ENCODE data around the gene OSBPL1A.
A peak's percentile ranks its signal among the peaks of the same experiment; 100 is the strongest.

OSBPL1A gene

DNA sequence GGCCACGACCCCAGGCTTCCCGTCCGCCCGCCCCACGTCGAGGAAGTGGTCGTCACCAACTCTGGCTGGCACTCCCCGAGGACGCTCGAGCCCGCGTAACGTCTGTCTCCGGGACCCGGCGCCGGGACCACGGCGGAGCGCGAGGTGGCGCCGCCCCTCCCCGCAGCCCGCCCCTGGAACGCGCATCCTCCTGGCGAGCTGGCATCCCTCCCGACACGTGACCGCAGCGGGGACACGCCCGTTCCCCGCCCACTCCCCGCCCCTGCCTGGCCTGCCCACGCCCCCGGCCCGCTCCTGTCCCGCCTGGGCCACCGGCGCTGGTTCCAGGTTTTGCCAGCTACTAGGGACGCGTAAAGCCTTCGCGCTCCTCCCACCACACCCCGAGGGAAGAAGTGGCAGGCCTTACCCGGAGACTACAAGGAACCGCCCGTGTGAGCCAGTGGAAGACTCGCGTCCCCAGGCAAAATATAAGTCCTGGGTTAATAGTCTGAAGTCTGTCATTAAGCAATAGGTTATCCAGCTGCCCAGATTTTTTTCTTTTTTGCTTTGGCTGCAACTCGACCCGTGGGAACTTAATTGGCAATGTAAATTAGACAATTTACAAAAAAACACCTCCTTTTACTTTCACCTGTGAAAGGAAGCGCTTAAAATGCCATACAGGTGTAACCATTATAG is at the start of gene OSBPL1A:
Gene OSBPL1A (minus strand): TSS at position 131 of the 675 bp plus-strand sequence. CDS start 20,291 bp downstream, outside the sequence.
- DNase-seq (ENCODE audit: low read depth), result peak; percentile 62

GRCh38 chr18:24446953-24447538 is 49.4 kb upstream of the OSBPL1A start:
- DNase-seq (ENCODE audit: low read depth), result no peak

- DNase-seq (ENCODE audit: low read depth), result no peak
Observed at GRCh38 chr18:24446453-24446852, 48.8 kb upstream of the OSBPL1A start.

DNA sequence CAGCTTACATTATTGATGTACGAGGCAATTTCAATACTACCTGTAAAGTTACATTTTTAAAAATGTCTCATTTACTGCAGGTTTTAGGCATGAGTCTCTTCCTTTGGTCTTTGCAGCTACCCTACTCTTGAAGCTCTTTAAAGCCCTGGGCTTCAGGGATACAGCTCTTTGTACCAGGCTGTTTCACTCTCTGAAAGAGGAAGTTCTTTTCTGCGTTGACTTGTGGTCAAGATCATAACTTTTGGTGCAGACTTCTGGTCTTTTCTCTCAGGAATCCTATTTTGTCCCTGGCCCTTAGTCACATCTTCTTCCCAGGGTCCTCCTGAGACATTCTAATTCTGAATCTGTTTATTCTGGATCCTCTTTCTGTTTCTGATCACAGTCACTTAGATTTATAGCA is 46.2 kb upstream of the OSBPL1A start:
- no peak for DNase-seq (ENCODE audit: low read depth)

GRCh38 chr18:24436939-24437338 is 39.3 kb upstream of the OSBPL1A start:
- no peak for DNase-seq (ENCODE audit: low read depth)

DNA sequence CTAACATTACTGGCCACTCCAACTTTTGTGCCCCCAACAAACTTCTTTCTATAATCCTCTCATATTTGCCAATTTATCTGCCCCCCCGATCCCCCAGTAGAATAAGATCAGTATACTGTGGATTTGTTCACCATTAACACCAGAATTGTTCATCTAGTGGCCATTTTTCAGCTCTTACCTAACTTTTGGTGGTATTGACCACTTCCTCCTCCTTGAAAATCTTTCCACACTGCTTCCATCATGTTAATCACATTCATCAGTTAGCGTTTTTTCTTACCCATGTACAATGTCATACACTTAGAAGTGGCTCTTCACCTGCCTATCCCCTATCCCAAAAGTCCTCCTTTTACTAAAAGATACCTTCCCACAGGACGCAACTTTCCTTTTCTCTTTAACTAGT is 35.0 kb upstream of the OSBPL1A start:
- DNase-seq (ENCODE audit: low read depth), result no peak

DNA sequence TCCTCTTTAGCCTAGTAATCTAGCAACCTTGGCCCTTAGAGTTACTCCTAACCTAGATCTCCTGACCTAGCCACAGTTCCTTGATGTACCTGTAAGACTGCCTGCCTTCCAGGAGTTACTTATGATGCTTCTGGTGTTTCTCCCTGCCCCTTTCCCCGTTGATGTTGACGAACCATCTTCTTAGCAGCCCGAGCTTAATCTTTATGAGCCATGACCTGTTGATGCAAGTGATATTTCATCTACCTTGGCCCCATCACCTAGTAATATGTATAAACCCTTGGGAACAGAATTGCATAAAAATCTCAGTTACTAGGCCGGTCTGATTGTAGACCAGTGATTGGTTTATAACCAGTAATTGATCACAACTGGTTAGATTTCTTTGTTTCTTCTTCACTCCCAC is 31.6 kb upstream of the OSBPL1A start:
- no peak for DNase-seq (ENCODE audit: low read depth)

GRCh38 chr18:24428709-24429108 is 31.1 kb upstream of the OSBPL1A start:
- no peak for DNase-seq (ENCODE audit: low read depth)

DNA sequence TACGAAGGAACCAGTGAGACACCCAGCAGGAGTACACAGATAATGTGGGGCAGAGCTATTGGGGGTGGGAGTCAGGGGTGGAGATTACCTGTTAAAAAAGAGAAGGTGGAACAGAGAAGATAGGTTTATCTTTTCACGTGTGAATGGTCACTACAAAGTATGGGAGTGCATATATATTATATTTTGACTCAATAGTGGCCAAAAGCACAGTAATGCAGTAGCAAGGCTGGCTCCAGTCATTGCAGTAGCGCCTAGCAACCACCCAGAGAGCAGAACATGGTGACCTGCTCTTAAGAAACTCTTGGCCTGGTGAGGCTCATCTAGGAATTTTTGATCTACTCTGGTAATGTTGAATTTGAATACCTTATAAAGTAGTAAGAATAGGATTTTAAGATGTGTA is 29.9 kb upstream of the OSBPL1A start:
- no peak for DNase-seq (ENCODE audit: low read depth)

DNA sequence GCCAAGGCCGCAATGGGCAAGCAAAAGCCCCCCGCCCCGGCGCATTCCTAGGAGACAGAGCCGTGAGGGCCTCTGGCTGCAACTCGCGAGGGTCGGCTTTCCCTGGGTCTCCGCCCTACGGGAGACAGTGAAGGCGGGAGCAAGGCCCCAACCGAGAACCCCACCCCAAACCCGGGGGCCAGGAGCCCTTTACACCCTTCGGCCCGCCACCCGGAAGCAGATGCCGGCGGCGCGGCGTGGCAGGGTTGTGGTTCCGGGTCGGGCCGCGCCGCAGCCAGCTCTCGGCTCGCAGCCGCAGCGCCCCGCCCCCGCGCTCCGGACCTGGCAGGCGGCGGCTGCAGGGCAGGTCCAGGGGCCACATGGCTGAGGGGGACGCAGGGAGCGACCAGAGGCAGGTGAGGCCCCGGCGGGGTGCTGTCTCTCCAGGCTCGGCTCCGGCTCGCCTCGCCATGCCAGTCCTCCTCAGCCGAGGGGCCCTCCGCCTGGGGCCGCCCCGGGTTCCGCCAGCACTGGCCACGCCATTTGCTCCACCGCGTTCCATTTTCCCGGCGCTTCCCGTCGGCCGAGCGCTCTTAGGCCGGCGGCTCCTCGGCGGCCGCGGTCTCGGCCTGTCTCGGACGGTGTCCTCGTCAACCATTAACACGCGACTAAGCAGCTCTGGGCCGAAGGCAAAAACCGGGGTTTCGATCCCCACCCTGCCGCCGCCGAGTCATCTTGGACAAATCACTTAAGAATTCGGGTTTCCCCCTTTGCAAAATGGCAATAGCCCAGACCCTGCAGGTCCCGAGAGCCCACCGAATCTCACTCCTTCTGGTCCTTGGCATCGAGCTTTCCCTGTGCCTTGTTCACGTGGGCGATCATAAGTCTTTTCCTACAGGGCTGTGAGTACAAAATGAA is 29.0 kb upstream of the OSBPL1A start, which contains the start of gene IMPACT:
Gene IMPACT (plus strand): TSS at position 273 of the 897 bp plus-strand sequence. CDS start 87 bp downstream, at position 360.
- DNase-seq (ENCODE audit: low read depth), result peak; percentile 51

DNA sequence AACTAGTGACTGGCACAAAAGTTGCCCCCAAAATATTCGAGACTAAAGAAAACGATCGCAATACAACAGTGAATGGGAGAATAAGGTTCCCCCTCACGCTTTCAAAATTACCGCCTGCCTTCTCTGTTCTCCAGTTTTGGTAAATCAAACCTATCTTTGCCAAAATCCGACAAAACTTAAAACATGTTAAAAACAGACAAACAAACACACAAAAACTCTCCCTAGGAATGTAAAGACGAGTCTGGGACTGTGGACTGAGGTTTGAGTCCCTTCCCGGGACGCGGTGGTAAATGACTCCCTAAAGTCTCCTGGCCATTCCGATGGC is 28.4 kb upstream of the OSBPL1A start:
- DNase-seq (ENCODE audit: low read depth), result no peak

DNA sequence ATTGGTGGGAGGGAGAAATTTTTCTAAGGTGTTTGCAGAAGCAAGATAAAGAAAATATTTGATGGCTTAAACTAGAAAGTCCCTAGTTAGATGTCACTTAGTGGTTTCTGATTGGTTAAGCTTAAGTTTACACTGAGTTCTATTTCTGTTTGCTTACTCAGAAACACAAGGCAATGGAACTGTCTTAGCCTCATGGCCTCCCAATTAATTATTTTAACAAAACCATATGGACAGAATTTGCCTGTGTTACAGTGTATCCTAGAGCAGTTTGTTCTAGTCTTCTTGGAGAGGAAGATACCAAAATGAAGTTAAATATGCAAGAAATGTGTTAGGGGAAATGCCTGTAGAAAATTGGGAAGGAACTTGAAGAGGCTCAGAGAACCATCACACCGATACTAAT is 24.2 kb upstream of the OSBPL1A start:
- no peak for DNase-seq (ENCODE audit: low read depth)

- no peak for DNase-seq (ENCODE audit: low read depth)
Observed at GRCh38 chr18:24420551-24420950, 22.9 kb upstream of the OSBPL1A start.

GRCh38 chr18:24417480-24417879 is 19.9 kb upstream of the OSBPL1A start:
- no peak for DNase-seq (ENCODE audit: low read depth)

GRCh38 chr18:24414349-24415003 is 16.9 kb upstream of the OSBPL1A start:
- DNase-seq (ENCODE audit: low read depth), result no peak

GRCh38 chr18:24413148-24413547 is 15.5 kb upstream of the OSBPL1A start:
- no peak for DNase-seq (ENCODE audit: low read depth)

- DNase-seq (ENCODE audit: low read depth), result no peak
Observed at GRCh38 chr18:24408496-24408895, 10.9 kb upstream of the OSBPL1A start.

DNA sequence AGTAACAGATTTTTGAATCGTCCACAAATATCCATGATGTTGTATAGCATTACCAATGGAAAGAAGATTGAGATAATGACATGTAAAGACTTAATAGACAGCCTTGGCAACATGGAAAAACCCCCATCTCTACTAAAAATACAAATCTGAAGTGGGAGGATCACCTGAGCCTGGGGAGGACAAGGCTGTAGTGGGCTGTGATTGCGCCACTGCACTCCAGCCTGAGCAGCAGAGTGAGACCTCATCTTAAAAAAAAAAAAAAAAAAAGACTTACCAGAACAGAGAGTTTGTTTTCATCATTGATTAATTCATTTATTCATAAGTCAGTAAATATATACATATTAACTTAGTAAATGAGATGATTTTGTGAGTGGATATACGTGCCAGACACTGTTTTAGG is 7.0 kb upstream of the OSBPL1A start:
- DNase-seq (ENCODE audit: low read depth), result no peak

DNA sequence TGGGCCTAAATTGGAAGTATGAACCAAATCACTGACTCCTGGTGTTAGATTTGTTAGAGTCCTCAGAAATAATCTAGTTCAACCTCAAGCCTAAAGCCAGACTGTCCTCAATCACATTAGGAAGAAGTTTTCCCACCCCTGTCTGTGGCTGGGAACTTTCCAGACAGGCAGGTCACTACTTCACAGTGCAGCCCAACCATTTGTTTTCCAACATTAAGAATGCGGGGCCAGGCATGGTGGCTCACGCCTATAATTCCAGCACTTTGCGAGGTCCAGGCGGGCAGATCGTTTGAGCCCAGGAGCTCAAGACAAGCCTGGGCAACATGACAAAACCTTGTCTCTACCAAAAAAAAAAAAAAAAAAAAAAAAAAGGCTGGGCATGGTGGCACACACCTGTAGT is 5.5 kb upstream of the OSBPL1A start:
- no peak for DNase-seq (ENCODE audit: low read depth)

DNA sequence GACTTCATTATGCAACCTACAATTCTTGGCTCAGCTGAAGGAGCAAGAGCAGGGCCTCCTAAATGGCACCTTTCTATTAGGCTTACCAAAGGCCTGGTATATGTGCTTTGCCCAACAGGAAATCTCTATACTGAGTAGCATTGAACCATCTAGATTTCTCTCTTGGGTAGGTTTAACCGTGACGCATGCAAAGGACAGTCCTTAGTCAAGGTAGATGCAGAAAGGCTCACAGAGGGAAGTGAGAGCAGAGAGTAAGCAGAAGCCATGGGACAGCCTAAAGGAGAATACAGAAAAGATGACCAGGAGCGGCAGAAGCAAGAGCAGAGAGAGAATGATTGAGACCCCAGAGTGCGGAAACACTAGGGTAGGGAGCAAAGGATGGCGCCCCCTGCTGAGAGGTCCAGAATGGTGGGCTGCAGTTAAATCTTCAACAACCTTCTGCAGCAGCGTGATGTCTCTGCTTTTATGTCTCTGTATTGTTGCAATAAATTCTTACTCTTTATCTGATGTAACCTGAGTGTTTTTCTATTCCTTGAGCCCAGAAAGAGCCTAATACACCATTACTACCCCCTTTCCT is 4.7 kb upstream of the OSBPL1A start:
- DNase-seq (ENCODE audit: low read depth), result no peak

DNA sequence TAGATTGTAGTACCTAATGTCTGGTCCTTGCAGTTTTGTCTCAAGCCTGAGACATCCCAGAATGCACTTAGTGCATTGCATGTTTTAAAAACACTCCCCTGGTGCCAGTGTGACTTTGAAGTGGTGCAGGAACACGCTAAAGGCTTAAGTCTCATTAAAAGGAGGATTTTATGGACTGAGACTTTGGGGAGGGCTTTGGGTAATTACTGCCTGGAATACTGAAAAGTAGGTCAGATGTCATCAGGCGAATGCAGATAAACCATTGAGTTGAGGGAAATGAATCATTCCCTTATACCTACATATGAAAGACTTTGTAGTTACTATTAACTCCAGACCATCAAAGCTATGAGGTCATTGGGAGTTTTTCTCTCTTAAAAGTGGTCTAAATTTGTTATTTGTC is 3.0 kb upstream of the OSBPL1A start:
- no peak for DNase-seq (ENCODE audit: low read depth)

GRCh38 chr18:24398540-24398939 is 916 bp upstream of the OSBPL1A start:
- no peak for DNase-seq (ENCODE audit: low read depth)
